GM21723 (cell line): Measurements from ENCODE around the gene LRRTM2.

Experiments
- ATAC-seq: cut with Tn5 transposase; IDR thresholded peaks from one replicate; pipeline ENCODE4 v1.9.1; 2021; ENCODE audit warnings: mild to moderate bottlenecking, moderate library complexity; ENCODE audit not compliant: unreplicated experiment

Gene LRRTM2

DNA sequence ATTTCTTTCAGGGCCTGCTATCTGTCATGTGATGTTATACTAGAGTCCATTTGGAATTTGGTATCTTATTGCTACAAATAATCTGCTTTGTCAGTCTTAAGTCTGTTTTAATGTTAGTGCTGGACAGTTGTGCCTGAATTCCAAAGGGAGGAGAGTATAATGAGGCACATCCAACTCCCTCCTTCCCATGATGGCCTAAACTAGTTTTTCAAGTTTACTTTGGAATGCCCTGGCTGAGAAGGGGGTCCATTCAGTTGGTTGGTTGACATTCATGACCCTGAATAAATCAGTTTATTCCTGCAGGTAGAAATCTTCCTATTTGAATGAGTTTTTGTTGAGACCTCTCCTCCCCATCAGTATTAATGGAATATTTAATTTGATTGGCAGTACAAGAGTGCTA is 9.4 kb upstream of the LRRTM2 start:
- ATAC-seq: no peak

DNA sequence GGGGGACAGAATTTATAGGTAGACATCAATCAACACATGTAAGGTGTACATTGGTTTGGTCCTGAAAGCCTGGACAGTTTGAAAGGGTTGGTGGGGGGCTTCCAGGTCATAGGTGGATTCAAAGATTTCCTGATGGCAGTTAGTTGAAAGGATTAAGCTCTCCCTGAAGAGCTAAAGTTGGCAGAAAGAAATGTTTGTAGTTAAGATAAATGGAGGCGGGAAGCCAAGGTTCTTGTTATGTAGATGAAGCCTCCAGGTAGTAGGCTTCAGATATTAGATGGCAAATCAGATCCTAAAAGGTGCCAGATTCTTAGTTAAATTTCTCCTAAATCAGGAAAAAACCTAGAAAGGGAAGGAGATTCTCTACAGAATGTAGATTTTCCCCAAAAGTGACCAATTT is 9.0 kb upstream of the LRRTM2 start:
- ATAC-seq: no peak

DNA sequence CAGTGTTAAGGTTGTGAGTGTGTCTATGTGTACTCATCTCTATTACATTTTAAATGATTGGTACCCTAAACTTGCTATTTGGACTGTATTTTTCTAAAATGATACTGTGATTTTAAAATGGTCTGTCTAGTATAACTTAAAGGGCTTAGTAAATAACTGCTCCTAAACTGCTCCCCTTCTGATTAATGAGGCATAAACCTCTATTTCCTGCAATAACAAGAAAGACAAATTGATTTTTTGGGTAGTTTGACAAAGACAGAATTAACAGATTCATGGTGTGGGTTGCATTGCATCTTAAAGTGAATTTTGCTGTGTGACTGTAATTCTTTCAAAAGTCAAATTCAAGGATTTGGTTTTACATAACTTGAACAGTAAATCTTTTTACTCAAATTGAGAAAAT is 8.1 kb upstream of the LRRTM2 start:
- no peak for ATAC-seq

DNA sequence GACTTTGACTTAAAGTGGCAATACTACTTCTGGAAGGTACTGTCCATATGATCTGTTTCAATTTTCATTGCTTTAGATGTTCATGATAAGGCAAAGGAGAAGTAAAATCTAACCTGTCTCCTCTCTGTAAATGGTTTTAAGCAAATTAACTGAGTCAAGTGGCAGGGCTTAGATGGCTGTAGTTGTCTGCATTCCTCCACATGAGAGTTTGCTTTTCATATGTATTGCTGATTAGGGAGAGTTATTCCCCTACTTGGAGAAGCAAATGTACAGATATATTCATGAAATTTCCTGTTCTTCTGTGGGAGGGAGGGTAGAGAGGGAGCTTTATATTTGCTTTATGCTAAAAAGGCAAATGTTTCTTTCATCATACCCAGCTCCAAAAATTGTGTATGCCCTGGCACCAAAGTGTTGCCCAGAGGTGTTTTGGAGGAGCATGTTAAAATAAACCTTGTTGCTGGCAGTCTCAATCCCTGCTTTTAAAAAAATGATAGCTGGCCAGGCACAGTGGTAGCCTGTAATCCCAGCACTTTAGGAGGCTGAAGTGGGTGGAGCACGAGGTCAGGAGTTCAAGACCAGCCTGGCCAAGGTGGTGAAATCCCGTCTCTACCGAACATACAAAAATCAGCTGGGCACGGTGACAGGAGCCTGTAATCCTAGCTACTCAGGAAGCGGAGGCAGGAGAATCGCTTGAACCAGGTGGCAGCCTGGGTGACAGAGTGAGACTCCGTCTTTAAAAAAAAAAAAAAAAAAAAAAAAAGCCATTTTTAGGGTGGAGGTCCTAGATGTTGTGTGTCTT is 3.5 kb upstream of the LRRTM2 start:
- no peak for ATAC-seq

DNA sequence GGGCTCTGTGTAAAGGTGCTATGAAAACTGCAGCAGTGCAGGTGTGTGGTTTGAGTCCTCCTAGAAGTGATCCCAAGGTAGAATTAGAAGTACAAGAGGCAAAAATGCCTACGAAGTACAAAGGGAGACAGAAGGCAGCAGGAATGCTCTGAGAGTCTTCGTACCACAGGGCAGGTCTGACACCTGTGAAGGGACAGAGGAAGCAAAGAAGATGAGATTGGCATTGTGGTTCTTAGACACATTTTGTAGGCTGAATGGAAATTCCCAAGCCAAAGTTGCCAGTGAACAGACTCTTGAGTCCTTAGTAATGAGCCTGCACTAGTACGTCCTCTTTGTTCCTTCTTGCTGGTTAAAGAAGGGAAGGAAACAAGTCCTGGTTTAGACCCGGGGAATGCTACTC is 1.7 kb upstream of the LRRTM2 start:
- no peak for ATAC-seq

DNA sequence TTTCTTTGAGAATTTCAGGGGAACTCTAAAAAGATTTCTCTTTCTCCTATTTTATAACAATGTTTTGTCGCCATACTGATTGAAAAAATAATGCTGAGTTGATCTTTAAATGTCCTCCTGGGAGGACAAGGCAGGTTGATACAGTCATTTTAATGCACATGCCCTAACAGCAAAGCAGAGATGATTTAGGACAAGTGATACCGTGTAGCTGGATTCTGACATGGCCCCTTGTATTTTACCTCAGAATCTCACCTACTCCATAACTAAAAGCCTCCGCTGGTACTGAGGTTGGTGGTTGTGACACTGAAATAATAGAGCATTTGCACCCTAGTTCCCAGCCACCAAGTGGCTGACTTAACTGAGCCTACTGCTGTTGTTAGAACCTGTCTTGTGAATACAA is 811 bp upstream of the LRRTM2 start:
- ATAC-seq: no peak

DNA sequence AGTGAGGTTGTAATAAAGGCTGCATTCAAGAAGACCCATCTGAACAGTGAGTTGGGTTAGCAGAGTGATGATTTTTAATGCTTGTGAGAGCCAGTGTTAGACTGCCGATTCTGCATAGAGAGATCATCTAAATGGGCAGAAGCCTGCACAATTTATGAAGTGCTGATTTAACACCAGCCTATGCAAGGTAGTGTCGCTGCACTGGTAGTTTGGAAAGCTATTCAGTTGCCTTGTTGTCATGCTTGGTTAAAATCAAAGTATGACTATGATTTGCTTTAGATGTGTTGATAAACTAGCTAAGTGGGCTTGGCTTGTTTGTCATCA is 379 bp upstream of the LRRTM2 start:
- no peak for ATAC-seq

DNA sequence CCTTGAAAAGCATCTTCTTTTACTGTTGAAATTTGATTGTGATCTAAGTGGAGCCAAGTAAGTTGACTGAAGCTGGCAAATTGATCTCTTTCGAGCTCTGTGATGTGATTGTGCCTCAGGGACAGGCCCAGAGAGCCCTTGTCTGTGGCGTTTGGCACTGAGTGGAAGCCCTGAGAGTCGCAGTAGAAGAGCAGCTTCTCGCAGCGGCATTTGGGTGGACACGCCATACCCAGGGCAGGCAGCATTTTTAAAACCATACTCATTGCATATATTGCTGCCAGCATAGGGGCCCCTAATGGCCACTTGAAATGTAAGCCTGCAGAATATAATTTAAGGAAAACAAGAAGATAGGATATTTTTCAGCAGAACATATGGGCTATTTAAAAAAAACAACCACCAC is 894 bp downstream of the LRRTM2 start:
- no peak for ATAC-seq

DNA sequence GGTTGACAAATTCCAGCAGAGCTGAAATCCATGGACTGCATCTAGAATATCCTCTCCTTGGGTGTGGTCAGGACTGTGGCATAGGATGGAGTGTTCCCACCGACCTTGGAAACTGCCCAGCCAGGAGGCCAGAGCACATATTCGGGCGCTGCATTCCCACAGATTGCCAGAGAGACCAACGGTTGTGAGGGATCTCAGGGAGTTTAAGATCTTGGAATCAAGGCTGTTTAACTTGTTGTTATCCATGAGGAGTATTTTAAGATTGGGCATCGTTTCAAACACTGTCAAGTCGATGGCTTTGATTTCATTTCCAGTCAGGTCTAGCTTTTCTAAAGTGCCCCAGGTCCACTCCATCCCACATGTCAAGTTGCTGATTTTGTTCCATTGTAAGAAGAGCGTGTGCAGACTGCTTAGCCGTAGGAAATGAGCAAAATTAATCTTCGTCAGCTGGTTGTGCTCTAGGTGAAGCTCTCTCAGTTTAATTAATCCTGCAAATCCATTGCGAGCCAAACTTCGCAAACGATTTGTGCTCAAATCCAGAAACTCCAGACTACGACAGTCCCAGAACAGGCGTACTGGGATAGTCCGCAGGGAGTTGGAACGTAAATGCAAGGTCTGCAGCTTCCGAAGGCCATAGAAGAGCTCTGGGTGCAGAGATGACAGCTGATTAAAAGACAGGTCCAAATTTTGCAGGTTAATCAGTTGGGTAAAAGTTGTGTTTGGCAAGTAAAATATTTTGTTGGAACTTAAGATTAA is 1.5 kb downstream of the LRRTM2 start:
- no peak for ATAC-seq

DNA sequence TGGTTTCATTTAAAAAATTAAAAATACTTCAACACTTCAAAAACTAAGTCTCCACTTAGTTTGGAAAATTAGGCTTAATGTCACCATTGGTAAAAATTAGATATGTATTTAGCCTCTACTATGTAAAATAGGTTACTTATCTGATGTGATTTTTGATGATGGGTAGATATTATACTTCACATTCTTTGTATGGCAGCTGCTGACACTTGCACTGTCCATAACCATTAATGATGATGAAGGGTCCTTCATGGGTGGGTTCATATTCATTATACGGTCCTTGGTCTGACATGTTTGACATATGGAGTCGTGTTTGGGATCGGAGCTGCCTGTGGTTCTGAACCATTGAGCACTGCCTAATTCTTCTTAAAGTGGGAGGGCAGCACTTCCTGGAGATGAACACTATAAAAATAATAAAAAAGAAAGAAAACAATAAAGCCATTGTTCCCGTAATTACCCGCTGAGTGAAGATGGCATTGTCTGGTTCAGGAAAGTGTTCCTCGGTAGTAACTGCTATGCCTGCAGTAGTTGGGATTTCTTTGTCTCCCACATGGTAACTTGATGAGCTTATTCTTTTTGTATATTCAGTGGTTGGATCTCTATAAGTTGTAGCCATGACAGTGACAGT is 2.2 kb downstream of the LRRTM2 start:
- ATAC-seq: no peak

DNA sequence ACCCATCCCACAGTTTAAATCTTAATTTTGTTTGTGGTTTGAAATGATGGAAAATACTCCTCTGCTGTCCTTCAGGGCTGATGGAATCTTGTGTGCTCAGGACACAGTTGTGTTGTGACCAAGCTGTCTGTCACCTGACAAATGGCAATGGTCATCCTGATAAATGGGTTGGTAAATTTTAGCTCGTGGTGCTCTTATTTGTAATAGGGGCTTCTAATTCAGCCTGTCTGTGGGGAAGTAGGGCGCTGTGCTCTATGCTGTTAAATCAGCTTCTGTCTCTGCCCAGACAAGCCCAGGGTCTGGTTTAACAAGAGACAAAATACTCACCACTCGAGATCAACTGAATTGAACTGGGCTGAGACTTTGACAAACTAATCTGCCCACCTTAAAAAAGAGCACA is 4.5 kb downstream of the LRRTM2 start:
- no peak for ATAC-seq

DNA sequence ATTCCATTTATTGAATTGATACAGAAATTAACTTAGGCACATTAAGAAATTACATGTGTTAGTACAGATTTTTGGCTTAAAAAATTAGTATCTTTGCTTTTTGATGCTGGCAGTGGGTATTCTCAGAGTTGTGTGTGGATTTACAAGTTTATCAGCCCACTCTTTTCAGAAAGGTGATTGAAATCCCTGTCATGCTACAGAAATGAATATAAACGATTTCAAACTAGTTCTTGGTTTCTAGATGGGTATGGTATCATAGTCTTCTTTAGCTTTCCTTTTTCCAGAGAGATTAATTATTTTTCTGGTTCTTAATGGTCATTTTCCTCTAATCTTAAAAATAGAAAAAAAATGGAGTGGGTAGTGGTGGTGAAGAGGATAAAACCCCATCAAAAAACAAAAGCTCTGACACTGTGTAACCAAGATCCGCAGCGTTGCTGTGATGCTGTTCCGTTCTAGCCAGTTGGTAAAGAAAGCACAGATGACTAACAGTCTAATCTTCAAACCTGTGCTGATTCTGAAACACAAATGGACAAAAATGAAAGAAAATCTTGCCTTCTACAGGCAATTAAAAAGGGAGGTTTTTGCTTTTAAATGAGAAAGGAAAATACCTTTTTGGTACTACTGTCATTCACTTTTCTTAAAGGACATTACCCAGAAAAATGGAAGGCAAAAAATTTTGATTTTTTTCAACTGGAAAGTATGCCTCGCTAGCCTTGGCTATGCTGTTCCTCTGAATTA is 5.2 kb downstream of the LRRTM2 start:
- ATAC-seq: no peak

DNA sequence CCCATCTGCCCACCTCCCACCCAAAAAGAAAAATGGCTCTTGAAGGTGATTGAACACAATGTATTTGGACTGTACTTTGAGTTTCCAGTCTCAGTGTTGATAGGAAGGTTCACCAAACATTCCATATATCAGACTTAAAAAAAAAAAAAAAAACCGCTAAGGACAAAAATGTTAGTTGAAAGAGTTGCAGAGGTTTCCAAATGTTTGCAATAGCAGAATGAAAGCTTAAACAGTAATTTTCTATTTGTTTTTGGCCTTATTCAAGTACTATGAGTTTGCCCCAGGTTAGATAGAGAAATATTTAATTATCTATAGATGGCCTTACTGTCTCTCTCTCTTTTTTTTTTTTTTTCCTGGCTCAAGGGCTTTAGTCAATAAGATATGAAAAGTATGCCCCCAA is 6.1 kb downstream of the LRRTM2 start:
- no peak for ATAC-seq

DNA sequence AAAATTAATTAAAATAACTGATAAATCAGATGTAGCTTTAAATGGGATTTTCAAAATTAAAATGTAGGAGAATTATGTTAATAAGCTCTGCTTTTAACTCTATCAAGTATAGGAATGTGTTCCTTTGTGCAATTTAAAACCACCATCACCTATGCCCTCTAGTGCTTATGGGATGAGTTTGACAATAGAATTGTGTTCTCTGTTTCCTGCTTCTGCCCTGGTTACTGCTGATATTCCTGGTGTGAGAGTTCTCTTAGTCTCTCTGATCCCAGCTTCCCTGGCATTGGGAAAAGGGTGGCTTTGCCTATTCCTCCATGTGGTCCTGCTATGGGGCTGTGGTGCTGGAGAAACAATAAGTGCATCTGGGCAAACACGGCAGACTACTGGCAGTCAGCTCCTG is 8.1 kb downstream of the LRRTM2 start:
- ATAC-seq: no peak

DNA sequence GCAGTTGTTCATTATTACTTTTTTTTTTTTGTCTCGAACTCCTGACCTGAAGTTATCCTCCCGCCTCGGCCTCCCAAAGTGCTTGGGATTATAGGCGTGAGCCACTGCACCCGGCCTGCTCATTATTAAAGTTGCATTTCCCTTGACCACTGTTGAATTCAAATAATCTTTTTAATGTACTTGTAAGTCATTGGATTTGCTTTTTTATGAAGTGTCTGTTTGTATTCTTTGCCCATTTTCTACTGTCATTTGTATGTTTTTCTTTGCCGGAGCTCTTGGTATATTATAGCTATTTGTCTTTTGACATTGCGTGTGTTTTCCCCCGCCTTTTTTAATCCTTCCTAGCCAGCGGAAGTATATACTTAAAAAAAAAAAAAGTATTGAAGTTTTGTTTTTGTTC is 22.0 kb downstream of the LRRTM2 start:
- no peak for ATAC-seq

DNA sequence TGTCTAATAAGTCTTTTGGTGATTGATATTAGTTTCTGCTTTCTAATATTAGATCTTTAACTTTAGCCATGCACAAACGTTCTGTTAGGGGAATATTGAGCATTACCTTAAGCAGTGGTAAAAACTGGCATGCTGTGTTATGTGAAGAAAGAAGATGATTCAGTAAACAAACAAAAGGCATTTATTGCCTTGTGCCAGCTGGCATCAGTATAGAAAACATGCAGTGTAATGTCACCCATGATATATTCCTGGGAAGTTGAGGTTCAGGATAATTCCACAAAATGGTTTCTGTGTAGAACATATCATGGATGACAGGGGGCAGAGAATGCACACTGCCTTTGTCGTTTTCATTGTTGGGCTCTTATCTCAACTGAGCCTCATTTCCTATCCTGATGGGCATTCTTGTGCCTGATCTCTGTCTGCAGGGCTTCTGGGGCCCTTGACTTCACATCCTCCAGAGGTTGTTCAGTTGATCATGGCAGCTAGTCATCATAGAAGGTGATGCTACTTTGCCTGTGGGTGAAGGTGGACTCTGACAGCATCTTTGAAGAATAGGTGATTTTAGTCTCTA is 24.2 kb downstream of the LRRTM2 start:
- ATAC-seq: no peak

DNA sequence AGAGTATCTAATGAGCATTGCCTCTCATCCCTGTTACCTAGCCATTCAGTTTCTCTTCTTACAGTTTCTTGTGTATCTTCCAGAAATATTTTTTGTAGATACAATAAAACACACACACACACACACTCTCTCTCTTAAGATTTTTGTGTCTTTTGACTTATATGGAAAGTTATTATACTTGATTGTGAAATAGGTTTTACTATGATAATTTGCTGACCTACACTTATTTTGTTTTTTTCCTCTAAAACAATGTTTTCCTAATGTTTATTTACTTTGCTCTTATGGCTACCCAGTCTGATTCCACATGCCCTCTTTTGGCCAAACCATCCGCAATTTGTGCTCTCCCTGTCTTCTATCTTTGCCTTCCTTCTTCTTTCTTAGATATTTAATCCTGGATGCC is 25.3 kb downstream of the LRRTM2 start:
- ATAC-seq: no peak

DNA sequence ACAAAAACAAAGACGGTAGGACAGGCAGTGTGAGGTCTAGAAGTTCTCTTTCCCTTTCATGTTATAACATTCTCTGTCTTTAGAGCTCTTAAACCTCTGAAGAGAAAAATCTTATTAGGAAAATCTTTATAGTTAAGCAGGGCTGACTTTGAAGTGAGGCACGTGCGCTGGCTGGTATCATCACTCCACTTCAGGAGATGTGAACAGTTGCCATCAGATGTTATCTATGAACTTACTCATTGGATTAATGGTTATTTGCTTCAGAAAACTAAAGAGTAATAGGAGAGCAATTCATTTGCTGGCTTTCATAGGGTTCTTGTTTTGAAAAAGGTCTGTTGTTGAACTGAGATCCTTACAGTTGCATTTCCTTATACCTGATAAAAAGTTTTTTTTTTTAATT is 25.7 kb downstream of the LRRTM2 start:
- no peak for ATAC-seq

DNA sequence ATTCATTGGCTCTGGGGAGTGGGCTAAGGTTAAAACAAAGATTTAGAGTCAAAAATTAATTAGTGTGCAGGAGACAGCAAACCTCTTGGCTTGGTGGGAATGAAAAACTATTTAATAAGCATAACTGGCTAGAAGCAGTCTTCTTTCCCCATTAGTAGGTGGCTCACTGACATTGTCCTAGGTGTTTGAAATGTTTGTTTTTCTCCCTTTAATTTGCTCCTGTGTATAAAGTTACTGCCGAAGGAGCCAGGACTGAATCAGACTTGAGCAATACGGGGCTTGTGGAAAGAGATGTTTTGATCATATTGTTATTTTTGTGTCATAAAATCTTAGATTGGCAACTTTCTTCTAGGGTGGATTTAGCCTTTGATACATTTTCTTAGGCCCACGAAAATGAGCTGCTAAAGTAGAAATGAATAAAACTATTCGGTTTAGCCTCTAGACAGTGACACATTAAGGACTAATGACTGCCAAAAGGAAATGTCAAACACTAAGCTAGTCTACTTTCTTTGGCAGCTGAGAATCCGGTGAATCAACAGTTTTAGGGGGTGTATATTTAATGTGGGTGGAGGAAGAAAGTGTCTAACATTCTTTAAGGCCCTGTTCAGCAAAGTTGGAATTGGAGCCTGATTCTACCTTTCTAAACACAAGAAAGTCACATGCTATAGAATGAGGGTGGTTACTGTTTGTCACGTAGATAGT is 30.2 kb downstream of the LRRTM2 start:
- no peak for ATAC-seq

DNA sequence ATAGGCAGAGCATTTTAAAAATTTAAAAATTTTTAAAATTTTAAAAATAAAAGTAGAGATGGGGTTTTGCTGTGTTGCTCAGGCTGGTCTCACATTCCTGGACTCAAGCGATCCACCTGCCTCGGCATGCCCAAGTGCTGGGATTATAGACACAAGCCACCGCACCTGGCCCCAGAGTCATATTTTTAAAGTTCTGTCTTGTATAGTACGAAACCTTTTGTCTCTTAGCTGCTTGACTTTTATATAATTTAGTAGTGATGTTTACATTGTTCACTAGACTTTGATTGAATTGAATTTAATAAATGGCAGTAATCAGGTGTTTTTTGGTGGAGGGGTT is 31.0 kb downstream of the LRRTM2 start:
- ATAC-seq: no peak
